Keratinocyte (primary cell): ENCODE results near the gene PRLH. TPM values are rescaled to one million over a fixed set of nuclear protein-coding genes. Genes with fewer than 3 reads are reported as not detected.

Experiments
- DNase-seq: peaks from one replicate; pipeline ENCODE4 v3.0.0-alpha.2; 2011; ENCODE audit warnings: low read depth, missing footprints, low spot score
- FAIRE-seq: peaks from 2 replicates; lab custom pipeline; 2011; peaks lifted over from hg19 to GRCh38; lab: Jason Lieb, UNC
- H2AFZ ChIP-seq: 2 replicates; pipeline ENCODE4 v1.6.0; 2012; ENCODE audit warnings: low read length, control low read depth, inconsistent platforms; ENCODE audit not compliant: control insufficient read depth
- H3K27ac ChIP-seq: 2 replicates; pipeline ENCODE4 v1.5.1; 2011; ENCODE audit warnings: low read length; ENCODE audit not compliant: control insufficient read depth, insufficient read depth
- H3K27me3 ChIP-seq: 3 replicates; pipeline ENCODE4 v1.6.0; 2011; ENCODE audit warnings: low read length; ENCODE audit not compliant: control insufficient read depth, insufficient read depth; ENCODE audit errors: extremely low read depth
- H3K36me3 ChIP-seq, 2 experiments: 2 replicates in 1 of 2; 3 replicates in 1 of 2; pipeline ENCODE4 v1.5.1; 2011; ENCODE audit warnings: low read length in 2 of 2, mild to moderate bottlenecking in 1 of 2; ENCODE audit not compliant: control insufficient read depth in 2 of 2, insufficient read depth in 2 of 2; ENCODE audit errors: extremely low read depth in 1 of 2
- H3K4me1 ChIP-seq: 3 replicates; pipeline ENCODE4 v1.5.1; 2011; ENCODE audit warnings: low read length; ENCODE audit not compliant: control insufficient read depth, insufficient read depth; ENCODE audit errors: extremely low read depth
- H3K4me2 ChIP-seq: 3 replicates; pipeline ENCODE4 v1.6.0; 2011; ENCODE audit warnings: low read depth, low read length; ENCODE audit not compliant: control insufficient read depth, insufficient read depth; ENCODE audit errors: extremely low read depth
- H3K4me3 ChIP-seq, 3 experiments: fragments of 200-600 bp in 1 of 3; sonication (generic) in 1 of 3; 2 replicates in 2 of 3; 3 replicates in 1 of 3; pipeline ENCODE4 v1.5.1; 2011 to 2016; ENCODE audit warnings: low read length in 3 of 3, mild to moderate bottlenecking in 3 of 3, control low read depth in 2 of 3, inconsistent platforms in 1 of 3, low read depth in 1 of 3, mixed read lengths in 1 of 3, mixed run types in 1 of 3, moderate library complexity in 1 of 3; ENCODE audit not compliant: control insufficient read depth in 2 of 3, insufficient read depth in 2 of 3; ENCODE audit errors: extremely low read depth in 1 of 3
- H3K79me2 ChIP-seq: 2 replicates; pipeline ENCODE4 v1.6.0; 2012; ENCODE audit warnings: low read length; ENCODE audit not compliant: control insufficient read depth, insufficient read depth
- H3K9ac ChIP-seq: 3 replicates; pipeline ENCODE4 v1.6.0; 2011; ENCODE audit warnings: low read length; ENCODE audit not compliant: control insufficient read depth, insufficient read depth; ENCODE audit errors: extremely low read depth
- H3K9me1 ChIP-seq: 3 replicates; pipeline ENCODE4 v1.6.0; 2011; ENCODE audit warnings: low read length; ENCODE audit not compliant: control insufficient read depth, insufficient read depth; ENCODE audit errors: extremely low read depth
- H3K9me3 ChIP-seq: 2 replicates; pipeline ENCODE4 v1.5.1; 2012; ENCODE audit warnings: low read depth, low read length; ENCODE audit not compliant: control insufficient read depth
- H4K20me1 ChIP-seq: 3 replicates; pipeline ENCODE4 v1.6.0; 2011; ENCODE audit warnings: low read length; ENCODE audit not compliant: control insufficient read depth, insufficient read depth; ENCODE audit errors: extremely low read depth
- CTCF ChIP-seq, 3 experiments: IDR thresholded peaks in 1 of 3; conservative IDR thresholded peaks in 1 of 3; optimal IDR thresholded peaks in 1 of 3; 2 replicates in 2 of 3; 3 replicates in 1 of 3; pipeline versions ENCODE3 to v1.5.1; 2011; ENCODE audit warnings: low read length in 3 of 3, mild to moderate bottlenecking in 3 of 3, moderate library complexity in 2 of 3, control low read depth in 1 of 3, inconsistent platforms in 1 of 3; ENCODE audit not compliant: insufficient read depth in 2 of 3; ENCODE audit errors: extremely low read depth in 1 of 3
- EZH2 ChIP-seq: IDR thresholded peaks from one replicate; pipeline ENCODE4 v1.6.1; 2012; ENCODE audit warnings: inconsistent platforms, mild to moderate bottlenecking, low read length, moderate library complexity
- dilution Hi-C: fragments of 300-500 bp; cut with MboI; formaldehyde crosslinking; loops from one replicate; pipeline ENCODE4 v1.7.0; 2020; ENCODE audit warnings: low sequenced_read_pairs; ENCODE audit not compliant: extremely low pct_ligation_motif_present
- polyA plus RNA-seq, 5 experiments: library from polyadenylated mRNA; depleted of rRNA in 3 of 5; stranded (reverse) in 3 of 5; stranded (forward) in 1 of 5; unstranded in 1 of 5; fragments of >200 nt; gene quantifications; 1 replicate in 1 of 5; 2 replicates in 3 of 5; 3 replicates in 1 of 5; pipeline versions ENCODE4 v1.2.1 to v1.2.3, GENCODE V29; 2011 to 2012; ENCODE audit warnings: missing spikeins in 2 of 5, low read depth in 1 of 5, low replicate concordance in 1 of 5

The PRLH gene
- polyA plus RNA-seq, 1 donor (not counting 4 experiments of a cell fraction or from before 2014, with no cell fraction given), result not detected

- FAIRE-seq, result no peak
- H3K36me3 ChIP-seq, result no peaks in the 10 kb centered on the region
Measured at GRCh38 chr2:237547841-237548416, 18.4 kb upstream of the PRLH start.

GRCh38 chr2:237549216-237549615, 17.2 kb upstream of the PRLH start:
- TF ChIP-seq CTCF (optimal IDR thresholded peaks at IDR 0.05 in 1 of 3, IDR thresholded peaks at IDR 0.05 in 1 of 3, conservative IDR thresholded peaks at IDR 0.05 in 1 of 3; ENCODE audit: extremely low read depth in 1 of 3, insufficient read depth in 2 of 3, low read length in 3 of 3), result no peak
- no peak for TF ChIP-seq EZH2
- H3K9me1 ChIP-seq, result no peaks in the 10 kb centered on the region
- no peak overlapping the region for H3K9ac ChIP-seq
- peaks cover 2% of the 10 kb centered on the region for H3K4me1 ChIP-seq
- H2AFZ ChIP-seq, result no peak overlapping the region
- H3K79me2 ChIP-seq, result no peaks in the 10 kb centered on the region
- H3K27ac ChIP-seq, result no peak overlapping the region
- H3K9me3 ChIP-seq, result no peaks in the 10 kb centered on the region
- FAIRE-seq (no peak), DNase-seq (no peak)
- peaks cover 12% of the 10 kb centered on the region for H3K27me3 ChIP-seq
- dilution Hi-C loops, result no loop called here
- H3K4me3 ChIP-seq, result no peak overlapping the region
- H3K4me2 ChIP-seq, result no peak overlapping the region
- H4K20me1 ChIP-seq, result no peaks in the 10 kb centered on the region
- no peaks in the 10 kb centered on the region for H3K36me3 ChIP-seq

More at GRCh38 chr2:237547841-237548416, 18.4 kb upstream of the PRLH start:
- no peak overlapping the region for H3K27ac ChIP-seq
- TF ChIP-seq EZH2, result no peak
- TF ChIP-seq CTCF (optimal IDR thresholded peaks at IDR 0.05 in 1 of 3, IDR thresholded peaks at IDR 0.05 in 1 of 3, conservative IDR thresholded peaks at IDR 0.05 in 1 of 3; ENCODE audit: extremely low read depth in 1 of 3, insufficient read depth in 2 of 3, low read length in 3 of 3), result no peak
- peaks cover 2% of the 10 kb centered on the region for H3K4me1 ChIP-seq
- no peaks in the 10 kb centered on the region for H3K9me3 ChIP-seq
- no peak for DNase-seq
- H3K4me3 ChIP-seq, result no peak overlapping the region
- dilution Hi-C loops, result no loop called here
- H4K20me1 ChIP-seq, result no peaks in the 10 kb centered on the region
- no peaks in the 10 kb centered on the region for H3K79me2 ChIP-seq
- no peak overlapping the region for H3K4me2 ChIP-seq
- H2AFZ ChIP-seq, result no peak overlapping the region
- no peak overlapping the region for H3K9ac ChIP-seq
- H3K9me1 ChIP-seq, result no peaks in the 10 kb centered on the region
- peaks cover 12% of the 10 kb centered on the region for H3K27me3 ChIP-seq
